GM12872 (cell line): ENCODE results near the gene TUBGCP3.

ENCODE experiments used
- TF ChIP-seq, protein P1 (sequence below): IDR thresholded peaks from 3 replicates; pipeline ENCODE4 v1.5.1; 2011; ENCODE audit warnings: low read depth, mild to moderate bottlenecking, low read length, moderate library complexity; ENCODE audit not compliant: insufficient read depth

TUBGCP3 gene

DNA sequence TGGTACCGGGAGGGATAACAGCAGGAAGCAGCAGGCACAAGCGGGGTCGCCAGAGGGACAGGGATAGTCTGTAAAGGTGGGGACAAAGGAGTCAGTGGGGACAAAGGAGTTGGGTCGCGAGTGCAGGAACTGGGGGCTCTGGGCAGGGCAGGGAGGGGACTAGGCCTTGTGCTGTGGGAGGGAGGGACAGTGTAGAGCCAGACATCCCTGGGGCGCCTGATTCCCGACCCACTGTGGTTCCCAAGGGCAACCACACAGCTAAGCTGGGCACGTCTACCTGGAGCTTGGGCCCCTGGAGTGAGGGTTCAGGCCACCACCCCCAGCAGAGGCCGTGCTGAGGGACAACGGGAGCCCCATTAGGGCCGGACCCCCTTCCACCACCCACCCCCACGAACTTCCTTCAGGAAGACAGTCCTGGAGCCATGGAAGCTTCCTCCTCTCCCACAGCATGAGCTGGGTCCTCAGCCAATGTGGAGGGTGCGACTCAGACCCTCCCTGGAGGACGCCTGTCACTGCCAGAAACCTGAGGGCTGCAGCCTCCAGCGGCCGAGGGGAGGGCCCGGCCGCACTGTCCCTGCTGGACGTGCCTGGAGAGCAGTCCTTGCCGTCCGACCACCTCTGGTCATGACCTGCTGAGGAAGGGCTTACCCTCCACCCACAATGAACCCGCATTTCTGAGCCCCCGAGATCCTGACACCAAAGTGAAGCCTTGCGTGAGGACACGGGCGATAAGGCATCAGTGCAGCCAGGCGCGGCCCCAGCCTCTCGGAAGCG is 133.9 kb downstream of the TUBGCP3 start:
- TF ChIP-seq, protein P1, sequence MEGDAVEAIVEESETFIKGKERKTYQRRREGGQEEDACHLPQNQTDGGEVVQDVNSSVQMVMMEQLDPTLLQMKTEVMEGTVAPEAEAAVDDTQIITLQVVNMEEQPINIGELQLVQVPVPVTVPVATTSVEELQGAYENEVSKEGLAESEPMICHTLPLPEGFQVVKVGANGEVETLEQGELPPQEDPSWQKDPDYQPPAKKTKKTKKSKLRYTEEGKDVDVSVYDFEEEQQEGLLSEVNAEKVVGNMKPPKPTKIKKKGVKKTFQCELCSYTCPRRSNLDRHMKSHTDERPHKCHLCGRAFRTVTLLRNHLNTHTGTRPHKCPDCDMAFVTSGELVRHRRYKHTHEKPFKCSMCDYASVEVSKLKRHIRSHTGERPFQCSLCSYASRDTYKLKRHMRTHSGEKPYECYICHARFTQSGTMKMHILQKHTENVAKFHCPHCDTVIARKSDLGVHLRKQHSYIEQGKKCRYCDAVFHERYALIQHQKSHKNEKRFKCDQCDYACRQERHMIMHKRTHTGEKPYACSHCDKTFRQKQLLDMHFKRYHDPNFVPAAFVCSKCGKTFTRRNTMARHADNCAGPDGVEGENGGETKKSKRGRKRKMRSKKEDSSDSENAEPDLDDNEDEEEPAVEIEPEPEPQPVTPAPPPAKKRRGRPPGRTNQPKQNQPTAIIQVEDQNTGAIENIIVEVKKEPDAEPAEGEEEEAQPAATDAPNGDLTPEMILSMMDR: no peak

DNA sequence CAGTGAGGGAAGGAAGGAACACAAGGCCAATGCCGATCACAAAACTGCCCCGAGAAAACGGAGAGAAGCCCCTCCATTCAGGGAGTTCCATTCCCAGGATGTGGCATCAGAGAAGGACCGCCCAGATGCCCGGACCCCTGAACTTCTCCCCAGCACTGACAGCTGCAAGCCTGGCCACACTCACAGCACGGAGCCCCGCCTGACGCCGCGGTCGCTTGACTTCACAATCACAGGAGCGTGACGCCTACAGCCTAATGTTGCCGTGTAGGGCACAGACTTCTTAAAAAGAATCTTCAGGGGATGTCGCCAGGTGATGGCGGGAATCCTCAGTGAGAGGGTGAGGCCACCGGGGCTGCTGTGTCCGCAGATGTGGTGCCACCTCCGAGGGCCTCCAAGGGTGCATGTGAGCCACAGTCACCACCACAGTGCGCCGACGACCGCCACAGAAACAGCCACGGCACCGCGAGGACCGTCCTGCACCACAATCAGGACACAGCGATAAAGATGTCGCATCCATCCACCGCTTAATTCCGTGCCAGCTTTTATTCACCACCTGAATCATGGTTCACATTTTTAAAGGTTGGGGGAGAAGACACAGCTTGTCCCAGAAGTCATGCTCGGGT is 134.6 kb downstream of the TUBGCP3 start:
- TF ChIP-seq, protein P1: no peak

DNA sequence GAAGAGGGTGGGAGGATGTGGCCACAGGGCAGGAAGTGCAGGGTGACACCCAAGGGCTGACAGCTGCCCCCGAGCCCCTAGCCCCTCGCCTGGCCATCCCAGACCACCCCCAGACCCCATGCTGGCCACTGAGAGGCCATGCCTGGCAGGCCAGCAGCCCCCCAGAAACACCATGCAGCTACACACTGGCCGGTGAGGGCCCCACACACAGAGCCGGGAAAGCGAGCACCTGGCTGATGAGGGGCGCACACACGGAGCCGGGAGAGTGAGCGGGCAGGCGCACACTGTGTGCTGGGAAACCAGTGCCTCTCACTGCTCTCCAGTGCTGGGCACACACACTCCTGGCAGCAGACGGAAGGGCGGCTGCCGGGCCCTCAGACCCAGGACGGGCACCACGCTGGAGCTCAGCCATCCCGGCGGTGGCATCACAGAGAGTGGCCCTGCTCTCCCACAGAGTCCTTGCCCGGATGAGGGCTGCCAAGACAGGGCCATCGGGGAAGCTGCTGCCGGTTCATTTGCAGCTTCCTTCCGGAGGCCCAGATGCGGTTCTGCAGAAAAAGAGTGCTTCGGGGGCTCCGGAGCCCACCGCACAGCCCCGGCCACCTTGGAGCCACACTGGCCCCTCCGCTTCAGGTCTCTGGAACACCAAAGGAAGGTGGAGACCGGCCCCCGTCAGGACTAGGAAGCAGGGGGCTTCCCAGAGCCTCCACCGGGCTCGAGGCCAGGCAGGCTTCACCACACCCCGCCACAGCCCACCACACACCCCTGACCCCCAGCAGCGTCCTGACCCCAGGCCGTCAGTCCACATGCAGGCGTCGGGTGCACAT is 135.4 kb downstream of the TUBGCP3 start:
- TF ChIP-seq, protein P1: no peak

DNA sequence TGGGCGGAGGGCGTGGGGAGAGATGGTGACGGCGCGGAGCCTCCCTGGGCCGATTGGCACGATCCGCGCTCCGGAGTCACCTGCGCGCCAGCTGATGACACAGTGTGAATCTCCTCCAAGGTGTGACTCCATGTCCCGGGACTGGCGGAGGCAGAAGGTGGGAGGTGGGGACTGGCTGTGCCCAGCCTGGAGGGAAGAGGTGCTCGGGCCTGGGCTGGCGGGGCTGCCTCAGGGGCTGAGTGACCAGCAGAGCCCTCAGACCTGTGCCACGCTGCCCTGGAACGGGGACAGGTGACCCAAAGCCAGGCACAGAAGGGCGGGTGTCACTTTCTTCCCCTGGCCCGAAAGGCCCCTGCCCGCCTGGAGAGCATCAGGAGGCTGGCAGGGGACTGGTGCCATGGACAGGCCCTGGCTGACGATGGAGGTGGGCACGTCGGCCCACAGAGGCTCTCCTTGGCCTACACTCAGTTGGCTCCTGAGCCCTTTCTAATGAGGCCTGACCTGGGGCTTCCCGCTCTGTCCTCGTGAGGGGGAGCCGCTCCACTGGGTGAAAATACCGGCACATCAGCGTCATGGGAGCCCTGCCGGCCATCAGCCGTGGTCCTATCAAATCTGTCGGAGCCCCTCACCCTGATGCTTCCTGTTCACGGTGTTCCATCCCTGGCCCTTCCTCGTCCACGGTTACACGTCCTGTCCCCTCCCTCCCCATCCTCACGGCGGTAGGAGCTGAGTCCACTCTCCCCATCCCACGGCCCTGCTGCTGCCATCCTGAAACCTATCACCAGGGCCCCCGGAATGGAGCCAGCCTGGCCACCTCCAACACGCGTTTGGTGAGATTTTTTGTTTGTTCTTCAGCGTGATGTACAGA is 136.2 kb downstream of the TUBGCP3 start:
- TF ChIP-seq, protein P1: no peak

DNA sequence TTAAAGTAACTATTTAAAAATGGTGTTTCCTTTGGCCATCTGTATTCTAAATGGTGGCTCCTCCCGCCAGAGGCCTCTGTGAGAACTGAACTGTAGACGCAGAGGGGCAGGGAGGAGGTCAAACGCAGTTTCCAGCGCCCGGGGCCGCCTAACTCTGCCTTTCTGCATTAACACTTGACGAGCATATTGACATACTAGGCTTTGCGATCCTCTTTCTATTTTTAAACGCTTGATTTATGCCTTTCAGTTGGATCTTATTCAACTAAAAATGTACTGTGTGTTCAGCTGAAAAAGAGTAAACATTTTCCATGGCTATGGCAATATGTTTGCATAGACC is 137.1 kb downstream of the TUBGCP3 start:
- TF ChIP-seq, protein P1: no peak

DNA sequence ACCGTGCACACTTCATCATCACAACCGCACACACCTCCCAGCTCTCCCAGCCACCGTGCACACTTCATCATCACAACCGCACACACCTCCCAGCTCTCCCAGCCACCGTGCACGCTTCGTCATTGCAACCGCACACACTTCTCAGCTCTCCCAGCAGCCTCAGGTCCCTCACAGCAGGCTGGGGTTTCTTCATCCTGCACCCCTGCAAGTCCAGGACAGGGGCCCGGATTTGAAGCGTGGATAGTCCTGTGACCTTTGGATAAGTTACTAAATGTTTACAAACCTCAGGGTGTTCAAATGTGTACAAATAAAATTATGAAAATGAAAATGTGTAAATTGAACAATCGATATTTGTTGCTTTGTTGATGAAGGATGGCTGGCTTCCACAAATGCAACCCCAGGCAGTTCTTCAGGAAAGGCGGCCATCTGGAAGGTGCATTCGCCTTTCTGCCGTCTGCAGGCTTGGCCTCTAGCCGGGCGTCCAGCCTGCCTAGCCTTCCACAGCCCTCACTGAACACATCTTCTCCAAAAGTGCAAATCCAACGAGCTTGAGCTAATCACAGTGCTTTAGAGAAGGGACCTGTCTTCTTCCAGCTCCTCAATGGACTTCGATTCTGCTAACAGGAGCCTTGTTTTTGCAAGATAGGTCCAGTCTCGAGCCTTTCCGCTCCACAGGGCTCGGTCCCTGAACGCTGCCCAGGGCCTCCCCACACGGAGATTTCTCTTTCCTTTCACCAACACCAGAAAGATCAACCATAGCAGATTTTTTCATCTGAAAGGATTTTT is 137.6 kb downstream of the TUBGCP3 start:
- TF ChIP-seq, protein P1: no peak
